B cell (primary cell): ENCODE data around the gene CPD. TPM values are rescaled to one million over a fixed set of nuclear protein-coding genes. Genes with fewer than 3 reads are reported as not detected.

Source experiments
- ATAC-seq: fragments of 200-7000 bp; cut with Tn5 transposase; one replicate; pipeline ENCODE4 v1.10.0; 2021; ENCODE audit warnings: low read depth, mild to moderate bottlenecking, moderate number of reproducible peaks, moderate library complexity
- CTCF ChIA-PET: fragments of 350-600 bp; sonication (Branson Sonifier 250); formaldehyde crosslinking; loops from one replicate; lab custom pipeline; 2021; ENCODE audit warnings: antibody characterized with exemption, inconsistent platforms; lab: Charles Lee
- POLR2A ChIA-PET: fragments of 350-600 bp; sonication (Branson Sonifier 250); formaldehyde crosslinking; loops from one replicate; lab custom pipeline; 2021; ENCODE audit warnings: antibody characterized with exemption; lab: Charles Lee
- DNase-seq: peaks from one replicate; pipeline ENCODE4 v3.0.0; 2013
- H2AFZ ChIP-seq: 2 replicates; pipeline ENCODE4 v1.6.1; 2012; ENCODE audit warnings: mild to moderate bottlenecking, low read depth, low read length; ENCODE audit not compliant: insufficient read depth, poor library complexity, severe bottlenecking
- H3K27ac ChIP-seq, 2 donors: 1 replicate in 1 of 2; 2 replicates in 1 of 2; pipeline ENCODE4 v1.5.1; 2012 to 2013; ENCODE audit warnings: low read length in 2 of 2, mild to moderate bottlenecking in 2 of 2, moderate library complexity in 1 of 2
- H3K27me3 ChIP-seq, 4 experiments: fragments of 200-600 bp in 1 of 4; sonication (generic) in 1 of 4; replicated peaks in 1 of 4; 1 replicate in 2 of 4; 2 replicates in 2 of 4; pipeline versions ENCODE4 v1.6.1 to v1.7.0; 2013 to 2016; ENCODE audit warnings: low read length in 3 of 4, mild to moderate bottlenecking in 2 of 4, mixed read lengths in 1 of 4, moderate library complexity in 1 of 4; ENCODE audit not compliant: insufficient read depth in 4 of 4, control insufficient read depth in 3 of 4; ENCODE audit errors: control extremely low read depth in 1 of 4
- H3K36me3 ChIP-seq, 2 experiments: replicated peaks in 1 of 2; 1 replicate in 1 of 2; 2 replicates in 1 of 2; pipeline versions ENCODE4 v1.6.1 to v1.7.1; 2013; ENCODE audit warnings: low read length in 1 of 2; ENCODE audit not compliant: insufficient read depth in 2 of 2, control insufficient read depth in 1 of 2; ENCODE audit errors: control extremely low read depth in 1 of 2, extremely low read depth in 1 of 2
- H3K4me1 ChIP-seq, 2 donors: fragments of 200-600 bp in 1 of 2; sonication (generic) in 1 of 2; 1 replicate in 1 of 2; 2 replicates in 1 of 2; pipeline versions ENCODE4 v1.5.1 to v1.6.1; 2013 to 2017; ENCODE audit warnings: low read length in 2 of 2; ENCODE audit not compliant: control insufficient read depth in 2 of 2, insufficient read depth in 2 of 2
- H3K4me2 ChIP-seq: replicated peaks from 2 replicates; pipeline ENCODE3; 2012; ENCODE audit warnings: mild to moderate bottlenecking, low read depth, low read length; ENCODE audit not compliant: poor library complexity, severe bottlenecking
- H3K4me3 ChIP-seq, 5 experiments: fragments of 200-600 bp in 1 of 5; sonication (generic) in 1 of 5; 1 replicate in 3 of 5; 2 replicates in 2 of 5; pipeline versions ENCODE4 v1.5.1 to v1.7.0; 2011 to 2016; ENCODE audit warnings: low read length in 4 of 5, mild to moderate bottlenecking in 4 of 5, low read depth in 2 of 5, control low read depth in 1 of 5, moderate library complexity in 1 of 5; ENCODE audit not compliant: insufficient read depth in 1 of 5; ENCODE audit errors: control extremely low read depth in 1 of 5, extremely low read depth in 1 of 5
- H3K79me2 ChIP-seq: fragments of 200-600 bp; sonication (generic); one replicate; pipeline ENCODE4 v1.6.0; 2016; ENCODE audit warnings: low read length; ENCODE audit not compliant: control insufficient read depth, insufficient read depth
- H3K9ac ChIP-seq: fragments of 200-600 bp; sonication (generic); 2 replicates; pipeline ENCODE4 v1.6.1; 2017; ENCODE audit warnings: mild to moderate bottlenecking, low read length, moderate library complexity
- H3K9me3 ChIP-seq, 3 donors: one replicate each; pipeline versions ENCODE4 v1.6.1 to v1.7.1; 2013; ENCODE audit warnings: low read length in 2 of 3; ENCODE audit not compliant: control insufficient read depth in 2 of 3, insufficient read depth in 1 of 3; ENCODE audit errors: control extremely low read depth in 1 of 3
- H4K20me1 ChIP-seq: 2 replicates; pipeline ENCODE4 v1.6.0; 2012; ENCODE audit warnings: mild to moderate bottlenecking, low read length; ENCODE audit not compliant: insufficient read depth, control insufficient read depth, poor library complexity, severe bottlenecking
- H3K27ac Mint-ChIP-seq: one replicate; pipeline ENCODE4 v1.8.0; 2021; ENCODE audit warnings: mixed read lengths
- H3K27me3 Mint-ChIP-seq: one replicate; pipeline ENCODE4 v1.8.0; 2021; ENCODE audit warnings: mixed read lengths
- H3K4me1 Mint-ChIP-seq: one replicate; pipeline ENCODE4 v1.8.0; 2021; ENCODE audit warnings: mixed read lengths
- H3K4me3 Mint-ChIP-seq: one replicate; pipeline ENCODE4 v1.8.0; 2021; ENCODE audit warnings: mixed read lengths
- H3K9me3 Mint-ChIP-seq: one replicate; pipeline ENCODE4 v1.8.0; 2022; ENCODE audit warnings: mixed read lengths; ENCODE audit not compliant: insufficient read depth
- CTCF ChIP-seq: fragments of 200-600 bp; IDR thresholded peaks from one replicate; pipeline ENCODE4 v1.8.0; 2022; ENCODE audit warnings: antibody characterized with exemption, mild to moderate bottlenecking
- EZH2 ChIP-seq: IDR thresholded peaks from 2 replicates; pipeline ENCODE4 v1.6.1; 2012; ENCODE audit warnings: borderline replicate concordance, low read depth, mild to moderate bottlenecking, moderate library complexity, low read length; ENCODE audit not compliant: insufficient read depth, poor library complexity, severe bottlenecking
- WGBS: methylation state at CpG from one replicate; pipeline ENCODE4 v1.1.5; 2013; ENCODE audit warnings: missing lambda C conversion rate; ENCODE audit not compliant: insufficient coverage; 5-methylcytosine and 5-hydroxymethylcytosine counted together
- intact Hi-C: fragments of 100-400 bp; cut with micrococcal nuclease; formaldehyde crosslinking; loops from one replicate; pipeline ENCODE4 v1.10.0; 2022
- polyA plus RNA-seq: library from polyadenylated mRNA; depleted of rRNA; stranded (reverse); fragments of >200 nt; gene quantifications from 2 replicates; pipeline ENCODE4 v1.2.3, GENCODE V29; 2012
- total RNA-seq, 2 donors: library from RNA; stranded (reverse); fragments of 120-200 nt in 1 of 2; gene quantifications; 1 replicate in 1 of 2; 2 replicates in 1 of 2; pipeline versions ENCODE4 v1.2.3 to v1.2.4, GENCODE V29; 2013 to 2022

The CPD gene
- total and polyA plus RNA-seq, 2 donors (not counting 1 experiment from before 2014, with no cell fraction given): 1.5 to 15.6 TPM

- no peaks in the 10 kb centered on the region for H3K9me3 ChIP-seq
- no peaks in the 10 kb centered on the region for H3K79me2 ChIP-seq
- TF ChIP-seq CTCF (no peak), EZH2 (no peak)
- H3K9ac ChIP-seq: no peak overlapping the region
- no peaks in the 10 kb centered on the region for H3K4me1 Mint-ChIP-seq
- no peak overlapping the region for H3K27ac ChIP-seq
- H3K27me3 Mint-ChIP-seq: no peaks in the 10 kb centered on the region
- intact Hi-C loops: no loop called here
- H3K27ac Mint-ChIP-seq: no peak overlapping the region
- no peaks in the 10 kb centered on the region for H3K27me3 ChIP-seq
- no peaks in the 10 kb centered on the region for H3K4me1 ChIP-seq
- H3K4me3 ChIP-seq: no peak overlapping the region
- no peak overlapping the region for H3K4me2 ChIP-seq
- no peak for ATAC-seq
- peaks cover 0 to 2% of the 10 kb centered on the region in 2 experiments for H3K36me3 ChIP-seq
- no peak for DNase-seq
- H4K20me1 ChIP-seq: no peaks in the 10 kb centered on the region
- no peaks in the 10 kb centered on the region for H3K9me3 Mint-ChIP-seq
- no peak overlapping the region for H2AFZ ChIP-seq
- ChIA-PET CTCF (interaction anchor here (1.0 kb wide), 1 partner anchor 84 kb away, joined by 3 read pairs; no protein-coding TSS in a partner anchor), POLR2A (no interaction called here)
- H3K4me3 Mint-ChIP-seq: no peak overlapping the region
- WGBS: no CpG with 5 or more reads among the region's 2 CpGs
Measured at GRCh38 chr17:30424471-30424870, 45.7 kb downstream of the CPD start.

- H3K4me2 ChIP-seq: no peak overlapping the region
- H3K9me3 Mint-ChIP-seq: no peaks in the 10 kb centered on the region
- H3K27me3 ChIP-seq: no peaks in the 10 kb centered on the region
- H3K27me3 Mint-ChIP-seq: no peaks in the 10 kb centered on the region
- no peak for ATAC-seq
- H3K79me2 ChIP-seq: no peaks in the 10 kb centered on the region
- H3K4me3 ChIP-seq: no peak overlapping the region
- H3K4me3 Mint-ChIP-seq: no peak overlapping the region
- H3K9me3 ChIP-seq: no peaks in the 10 kb centered on the region
- no peaks in the 10 kb centered on the region for H4K20me1 ChIP-seq
- H3K27ac ChIP-seq: no peak overlapping the region
- no peaks in the 10 kb centered on the region for H3K4me1 ChIP-seq
- H3K36me3 ChIP-seq: peaks cover 0 to 2% of the 10 kb centered on the region in 2 experiments
- intact Hi-C loops: no loop called here
- H2AFZ ChIP-seq: no peak overlapping the region
- TF ChIP-seq CTCF (no peak), EZH2 (no peak)
- CTCF ChIA-PET: no interaction called here
- 100% methylated on average over 1 of the region's 2 CpGs for WGBS
- H3K9ac ChIP-seq: no peak overlapping the region
- no peak overlapping the region for H3K27ac Mint-ChIP-seq
- no peaks in the 10 kb centered on the region for H3K4me1 Mint-ChIP-seq
- DNase-seq: no peak
- POLR2A ChIA-PET: no interaction called here
Measured at GRCh38 chr17:30426292-30426691, 47.6 kb downstream of the CPD start.
